HepG2 (cell line): Measurements from ENCODE around the gene ZCWPW2. TPM values are rescaled to one million over a fixed set of nuclear protein-coding genes. Genes with fewer than 3 reads are reported as not detected.

Experiments used
- ATAC-seq: fragments of 200-7000 bp; cut with Tn5 transposase; 3 replicates; pipeline ENCODE4 v1.9.1; 2020; ENCODE audit warnings: mild to moderate bottlenecking, moderate library complexity
- BruUV-seq: library from RNA; stranded (reverse); fragments of 400-500 nt; replicated peaks from 2 replicates; lab custom pipeline; 2021; lab: Mats Ljungman, UMichigan
- CTCF ChIA-PET: fragments of 300-600 bp; formaldehyde crosslinking; extraction: SDS; loops from one replicate; lab custom pipeline; 2021; ENCODE audit warnings: low total read pairs, inconsistent platforms, low intra/inter-chr PET ratio; lab: Yijun Ruan, JAX
- POLR2A ChIA-PET: fragments of 350-600 bp; sonication (Branson Sonifier 250); formaldehyde crosslinking; loops from one replicate; lab custom pipeline; 2020; ENCODE audit warnings: antibody characterized with exemption, inconsistent platforms; lab: Yijun Ruan, JAX
- DNase-seq: peaks from one replicate; pipeline ENCODE4 v3.0.0-alpha.2; 2015; ENCODE audit warnings: low spot score
- FAIRE-seq: peaks from 3 replicates; lab custom pipeline; 2011; peaks lifted over from hg19 to GRCh38; lab: Jason Lieb, UNC
- H2AFZ ChIP-seq: one replicate; pipeline ENCODE4 v1.6.1; 2011; ENCODE audit warnings: low read length, inconsistent platforms
- H3K27ac ChIP-seq: fragments of 300-600 bp; 3 replicates; pipeline ENCODE4 v1.8.0; 2011; ENCODE audit warnings: mixed run types, mild to moderate bottlenecking, mixed read lengths, low read length, inconsistent platforms; ENCODE audit not compliant: insufficient read depth; ENCODE audit errors: extremely low read length
- H3K27me3 ChIP-seq, 2 experiments: fragments of 200-600 bp in 1 of 2; 2 replicates in 1 of 2; 3 replicates in 1 of 2; pipeline versions ENCODE4 v1.6.0 to v1.8.0; 2011; ENCODE audit warnings: low read length in 2 of 2, mild to moderate bottlenecking in 2 of 2, moderate library complexity in 2 of 2, inconsistent platforms in 1 of 2; ENCODE audit not compliant: insufficient read depth in 2 of 2, control insufficient read depth in 1 of 2
- H3K36me3 ChIP-seq, 2 experiments: fragments of 200-600 bp in 1 of 2; replicated peaks in 1 of 2; 2 replicates in 1 of 2; 3 replicates in 1 of 2; pipeline versions ENCODE4 v1.5.1 to v1.8.0; 2011; ENCODE audit warnings: low read length in 2 of 2, inconsistent platforms in 1 of 2; ENCODE audit not compliant: insufficient read depth in 2 of 2, control insufficient read depth in 1 of 2
- H3K4me1 ChIP-seq: 2 replicates; pipeline ENCODE4 v1.5.1; 2012; ENCODE audit warnings: low read length, inconsistent platforms; ENCODE audit not compliant: insufficient read depth
- H3K4me2 ChIP-seq: 2 replicates; pipeline ENCODE4 v1.6.0; 2011; ENCODE audit warnings: low read depth, low read length, inconsistent platforms
- H3K4me3 ChIP-seq, 3 experiments: fragments of 200-600 bp in 1 of 3; sonication (generic), shearing (Covaris generic) in 1 of 3; replicated peaks in 1 of 3; 2 replicates each; pipeline ENCODE4 v1.5.1; 2011 to 2016; ENCODE audit warnings: low read length in 3 of 3, inconsistent platforms in 2 of 3, low read depth in 2 of 3, mild to moderate bottlenecking in 2 of 3, control low read depth in 1 of 3, mixed read lengths in 1 of 3; ENCODE audit not compliant: insufficient read depth in 1 of 3
- H3K79me2 ChIP-seq: one replicate; pipeline ENCODE4 v1.6.1; 2011; ENCODE audit warnings: low read length, inconsistent platforms; ENCODE audit not compliant: insufficient read depth
- H3K9ac ChIP-seq: 2 replicates; pipeline ENCODE4 v1.6.0; 2011; ENCODE audit warnings: mild to moderate bottlenecking, low read depth, low read length, inconsistent platforms; ENCODE audit not compliant: insufficient read depth
- H3K9me3 ChIP-seq: 2 replicates; pipeline ENCODE4 v1.5.1; 2012; ENCODE audit warnings: mild to moderate bottlenecking, low read length
- H4K20me1 ChIP-seq: 2 replicates; pipeline ENCODE4 v1.6.0; 2011; ENCODE audit warnings: inconsistent platforms, mild to moderate bottlenecking, low read length, moderate library complexity; ENCODE audit not compliant: insufficient read depth
- ARHGAP35 ChIP-seq: sonication (generic); formaldehyde crosslinking; IDR thresholded peaks from 2 replicates; pipeline ENCODE4 v1.9.0; 2022; ENCODE audit warnings: mild to moderate bottlenecking, inconsistent platforms, moderate library complexity, missing genetic modification reagents, borderline replicate concordance
- ARID3A ChIP-seq: IDR thresholded peaks from 2 replicates; pipeline ENCODE4 v1.6.1; 2012; ENCODE audit warnings: low read depth, low read length, improper control_type of control experiment
- ATF3 ChIP-seq: sonication (generic); formaldehyde crosslinking; IDR thresholded peaks from 2 replicates; pipeline ENCODE4 v1.4.0; 2020; ENCODE audit warnings: missing genetic modification reagents
- FOXA1 ChIP-seq, 2 experiments: fragments of 450-650 bp in 1 of 2; sonication (generic) in 1 of 2; formaldehyde crosslinking in 1 of 2; IDR thresholded peaks; 2 replicates each; pipeline versions ENCODE4 v1.4.0 to v1.6.1; 2016 to 2020; ENCODE audit warnings: missing genetic modification reagents in 1 of 2
- KLF12 ChIP-seq: sonication (generic); formaldehyde crosslinking; IDR thresholded peaks from 2 replicates; pipeline ENCODE4 v1.4.0; 2020; ENCODE audit warnings: missing genetic modification reagents, borderline replicate concordance
- MAFK ChIP-seq, 2 experiments: IDR thresholded peaks in 1 of 2; conservative IDR thresholded peaks in 1 of 2; 2 replicates each; pipeline ENCODE4 v1.6.1; 2011; ENCODE audit warnings: improper control_type of control experiment in 2 of 2, low read length in 2 of 2
- MXI1 ChIP-seq: IDR thresholded peaks from 3 replicates; pipeline ENCODE4 v1.6.1; 2012; ENCODE audit warnings: low read depth, low read length, inconsistent platforms, borderline replicate concordance
- NR2C2 ChIP-seq: sonication (generic); formaldehyde crosslinking; IDR thresholded peaks from 2 replicates; pipeline ENCODE4 v1.4.0; 2020; ENCODE audit warnings: missing genetic modification reagents, mild to moderate bottlenecking, moderate library complexity, borderline replicate concordance
- PRDM15 ChIP-seq: sonication (generic); formaldehyde crosslinking; IDR thresholded peaks from 2 replicates; pipeline ENCODE4 v1.4.0; 2020; ENCODE audit warnings: missing genetic modification reagents
- TAF15 ChIP-seq: fragments of 200-400 bp; formaldehyde crosslinking; IDR thresholded peaks from one replicate; pipeline ENCODE4 v1.6.1; 2018; ENCODE audit warnings: mild to moderate bottlenecking, low read depth, low read length; ENCODE audit not compliant: poor library complexity, severe bottlenecking
- ZNF343 ChIP-seq: sonication (generic); formaldehyde crosslinking; IDR thresholded peaks from 2 replicates; pipeline ENCODE4 v1.4.0; 2020; ENCODE audit warnings: mild to moderate bottlenecking, missing genetic modification reagents
- ZNF362 ChIP-seq: sonication (generic); formaldehyde crosslinking; IDR thresholded peaks from 2 replicates; pipeline ENCODE4 v1.4.0; 2020; ENCODE audit warnings: missing genetic modification reagents, mild to moderate bottlenecking, borderline replicate concordance
- ZNF451 ChIP-seq: sonication (generic); formaldehyde crosslinking; IDR thresholded peaks from 2 replicates; pipeline ENCODE4 v1.5.0; 2020; ENCODE audit warnings: mild to moderate bottlenecking, missing genetic modification reagents
- ZNF563 ChIP-seq: sonication (generic); formaldehyde crosslinking; IDR thresholded peaks from 2 replicates; pipeline ENCODE4 v1.8.0; 2022; ENCODE audit warnings: mild to moderate bottlenecking, moderate library complexity, missing genetic modification reagents
- ZNF891 ChIP-seq: sonication (generic); formaldehyde crosslinking; IDR thresholded peaks from 2 replicates; pipeline ENCODE4 v1.5.0; 2020; ENCODE audit warnings: mild to moderate bottlenecking, missing genetic modification reagents
- WGBS: methylation state at CpG from one replicate; pipeline ENCODE4 v1.1.6; 2017; ENCODE audit warnings: low lambda C conversion rate; 5-methylcytosine and 5-hydroxymethylcytosine counted together
- in situ Hi-C: cut with HindIII; loops from 2 replicates; pipeline ENCODE4 v1.10.0; 2017; ENCODE audit warnings: low pct_unique_long_range_greater_than_20kb; ENCODE audit not compliant: extremely low pct_ligation_motif_present
- intact Hi-C: fragments of 100-400 bp; cut with micrococcal nuclease; formaldehyde crosslinking; loops from one replicate; pipeline ENCODE4 v1.10.0; 2022; ENCODE audit not compliant: unreplicated experiment
- polyA plus RNA-seq, 8 experiments: library from polyadenylated mRNA; depleted of rRNA in 3 of 8; stranded (reverse) in 7 of 8; unstranded in 1 of 8; fragments of >200 nt; fragmentation: Illumina TruSeq in 4 of 8; extraction: Trizol in 4 of 8; gene quantifications; 2 replicates each; pipeline versions ENCODE4 v1.2.1 to v1.2.3, GENCODE V29; 2011 to 2016; ENCODE audit warnings: low read depth in 4 of 8, missing spikeins in 1 of 8, mixed read lengths in 1 of 8; ENCODE audit not compliant: insufficient read depth in 1 of 8
- total RNA-seq, 5 experiments: library from RNA; depleted of rRNA; stranded (reverse); fragments of >200 nt; fragmentation: Illumina TruSeq; extraction: Trizol; gene quantifications; 2 replicates each; pipeline ENCODE4 v1.2.3, GENCODE V29; 2016; ENCODE audit warnings: low read depth in 1 of 5

Gene ZCWPW2
- total and polyA plus RNA-seq, 2 of the 13 experiments (the other 11 are each of a cell fraction or from before 2014, with no cell fraction given): 0.17 to 0.53 TPM

GRCh38 chr3:28574036-28574435 is 225.5 kb downstream of the ZCWPW2 start (continued):
- no peak for TF ChIP-seq MXI1
- no peak for TF ChIP-seq PRDM15 (CRISPR knock-in tag)
- no peak for TF ChIP-seq FOXA1 (IDR thresholded peaks at IDR 0.05)
- TF ChIP-seq FOXA1 (CRISPR knock-in tag; IDR thresholded peaks at IDR 0.05): no peak
- no peak for TF ChIP-seq TAF15
- TF ChIP-seq ZNF451: no peak
- TF ChIP-seq ARID3A: no peak
- TF ChIP-seq, all 625 proteins: peak for 0

GRCh38 chr3:28575100-28575745 is 226.7 kb downstream of the ZCWPW2 start:
- no peaks in the 10 kb centered on the region for H4K20me1 ChIP-seq
- ChIA-PET POLR2A (no interaction called here), CTCF (no interaction called here)
- H3K36me3 ChIP-seq: no peaks in the 10 kb centered on the region
- BruUV-seq: no TSS peak
- 45% methylated on average over 34 of the region's 55 CpGs for WGBS
- no peaks in the 10 kb centered on the region for H3K9me3 ChIP-seq
- no peak overlapping the region for H3K27ac ChIP-seq
- intact Hi-C loops: no loop called here
- no peak overlapping the region for H3K4me3 ChIP-seq
- no peaks in the 10 kb centered on the region for H3K79me2 ChIP-seq
- in situ Hi-C loops: no loop called here
- no peak overlapping the region for H3K9ac ChIP-seq
- no peak for DNase-seq
- peaks cover 1 to 14% of the 10 kb centered on the region in 2 experiments; a peak in 2 of 5 replicates for H3K27me3 ChIP-seq
- H3K4me1 ChIP-seq: no peaks in the 10 kb centered on the region
- ATAC-seq: no peak; the same call in 2 of the 3 replicates
- FAIRE-seq: no peak
- H3K4me2 ChIP-seq: no peak overlapping the region
- H2AFZ ChIP-seq: no peak overlapping the region
- TF ChIP-seq KLF12 (CRISPR knock-in tag) (no peak), ZNF563 (CRISPR knock-in tag) (no peak), ZNF891 (CRISPR knock-in tag) (no peak), ATF3 (CRISPR knock-in tag) (no peak), ZNF362 (no peak), ARHGAP35 (CRISPR knock-in tag) (no peak), NR2C2 (CRISPR knock-in tag) (no peak), MAFK (conservative IDR thresholded peaks at IDR 0.05 in 1 of 2, IDR thresholded peaks at IDR 0.05 in 1 of 2; ENCODE audit: low read length in 2 of 2) (no peak), ZNF343 (CRISPR knock-in tag) (no peak)
